Activated CD4-positive, CD25-positive, alpha-beta regulatory T cell treated with anti-CD3 and anti-CD28 coated beads, Interleukin-2, amount 50 U/mL, for 24 hours (primary cell): ENCODE results near the gene MIB1.
"Not testable (repeated sequence)": the region's sequence is repeated elsewhere in the genome, so short reads cannot be mapped to it uniquely, and the experiment has no call there.

Experiments
- ATAC-seq, 2 donors: fragments of 150-1000 bp; cut with Tn5 transposase; one replicate each; pipeline ENCODE4 v1.10.0; 2021; ENCODE audit warnings: mild to moderate bottlenecking in 1 of 2, moderate library complexity in 1 of 2

MIB1 gene

GRCh38 chr18:21740538-21741311 lies at the start of gene MIB1:
Gene MIB1 (plus strand): TSS chr18:21740792. CDS start chr18:21741584, 792 bp downstream.
- peak; percentile 95 to 97 for ATAC-seq

- ATAC-seq, result no peak
Observed at GRCh38 chr18:21693322-21693721, 47.3 kb upstream of the MIB1 start.

GRCh38 chr18:21700528-21701075 lies 40.0 kb upstream of the MIB1 start:
- no peak for ATAC-seq

- ATAC-seq, result no peak
Observed at GRCh38 chr18:21701621-21702020, 39.0 kb upstream of the MIB1 start.

- no peak for ATAC-seq
Observed at GRCh38 chr18:21702602-21703001, 38.0 kb upstream of the MIB1 start.

GRCh38 chr18:21703241-21703820 lies 37.3 kb upstream of the MIB1 start:
- ATAC-seq, result no peak

GRCh38 chr18:21704603-21705364 lies 35.8 kb upstream of the MIB1 start, which contains the start of gene ABHD3:
Gene ABHD3 (minus strand): TSS chr18:21704774. CDS start chr18:21704665, 109 bp downstream.
- peak; percentile 95 to 96 for ATAC-seq

- ATAC-seq, result no peak
Observed at GRCh38 chr18:21706386-21706865, 34.2 kb upstream of the MIB1 start.

GRCh38 chr18:21707130-21707529 lies 33.5 kb upstream of the MIB1 start:
- ATAC-seq, result not testable (repeated sequence)

- ATAC-seq, result no peak
Observed at GRCh38 chr18:21714474-21714873, 26.1 kb upstream of the MIB1 start.

GRCh38 chr18:21722687-21723086 lies 17.9 kb upstream of the MIB1 start:
- ATAC-seq, result no peak

GRCh38 chr18:21725201-21725600 lies 15.4 kb upstream of the MIB1 start:
- ATAC-seq, result no peak

- no peak for ATAC-seq
Observed at GRCh38 chr18:21727702-21728101, 12.9 kb upstream of the MIB1 start.

- ATAC-seq, result no peak
Observed at GRCh38 chr18:21733011-21733410, 7.6 kb upstream of the MIB1 start.

- ATAC-seq, result peak in 1 of 2 donors; percentile 5
Observed at GRCh38 chr18:21735452-21736015, 5.1 kb upstream of the MIB1 start.

GRCh38 chr18:21736926-21737325 lies 3.7 kb upstream of the MIB1 start:
- not testable (repeated sequence) for ATAC-seq

- no peak for ATAC-seq
Observed at GRCh38 chr18:21739604-21740537, 721 bp upstream of the MIB1 start.

- ATAC-seq, result no peak
Observed at GRCh38 chr18:21741312-21741561, 645 bp downstream of the MIB1 start.

GRCh38 chr18:21741562-21742314 lies 1.1 kb downstream of the MIB1 start:
- ATAC-seq, result no peak

GRCh38 chr18:21742315-21742687 lies 1.7 kb downstream of the MIB1 start:
- ATAC-seq, result no peak

GRCh38 chr18:21743166-21743832 lies 2.7 kb downstream of the MIB1 start:
- ATAC-seq, result no peak
